Body of pancreas (tissue), 4 donors: ENCODE measurements around the gene MED22.

ENCODE experiments used
- CTCF ChIP-seq, 7 experiments: fragments of 450-650 bp in 4 of 7; fragments of 200-600 bp in 3 of 7; sonication (generic) in 3 of 7; IDR thresholded peaks; one replicate each; pipeline ENCODE4 v1.5.1; 2016 to 2019; ENCODE audit warnings: antibody characterized with exemption in 7 of 7
- POLR2A ChIP-seq, 3 donors: fragments of 450-650 bp; IDR thresholded peaks; one replicate each; pipeline ENCODE4 v1.6.1; 2016; ENCODE audit warnings: antibody characterized with exemption in 3 of 3, mild to moderate bottlenecking in 2 of 3

GRCh38 chr9:133356391-133357091 is 8.6 kb upstream of the MED22 start, which contains the start of the genes SURF1 and SURF2:
- TF ChIP-seq CTCF (IDR thresholded peaks at IDR 0.05), result peak in 3 of 7 experiments; percentile 10 to 23 (median 17)
- TF ChIP-seq POLR2A (IDR thresholded peaks at IDR 0.05), result peak in 2 of 3 donors; percentile 49 to 65
